ENCODE data around the gene PANX2.

Gene PANX2

DNA sequence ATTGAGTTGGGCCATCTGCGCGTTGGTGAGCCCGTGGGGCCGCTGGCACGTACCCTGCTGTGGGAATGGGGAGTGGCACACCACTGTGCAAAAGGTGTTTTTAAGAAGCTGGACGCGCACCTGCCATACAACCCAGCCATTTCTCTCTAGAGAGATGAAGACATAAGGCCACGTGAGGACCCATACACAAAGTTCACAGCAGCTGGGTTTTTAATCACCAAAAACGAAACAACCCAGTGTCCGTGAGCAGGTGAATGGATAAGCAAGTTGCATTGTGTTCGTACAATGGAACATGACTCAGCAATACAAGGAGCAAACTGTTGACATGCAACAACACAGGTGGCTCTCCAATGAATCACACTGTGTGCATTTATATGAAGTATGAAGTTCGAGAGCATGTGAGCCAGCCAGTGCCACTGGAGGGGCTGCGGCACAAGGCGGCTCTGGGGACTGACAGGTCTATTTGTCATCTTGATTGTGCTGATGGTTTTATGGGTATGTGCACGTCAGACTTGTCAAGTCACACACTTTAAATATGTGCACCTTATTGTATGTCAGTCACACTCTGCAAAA is 30.6 kb upstream of the PANX2 start:
- Histone ChIP-seq H3K27ac (no peak overlapping the region), H3K36me3 (no peaks in the 10 kb centered on the region), H3K27me3 (peaks cover 0 to 30% of the 10 kb centered on the region in 2 donors), H3K4me1 (peaks cover 0 to 4% (median 0%) of the 10 kb centered on the region in 4 donors), H3K9me3 (no peaks in the 10 kb centered on the region), H3K4me3 (no peak overlapping the region)
- TF ChIP-seq, protein P1, sequence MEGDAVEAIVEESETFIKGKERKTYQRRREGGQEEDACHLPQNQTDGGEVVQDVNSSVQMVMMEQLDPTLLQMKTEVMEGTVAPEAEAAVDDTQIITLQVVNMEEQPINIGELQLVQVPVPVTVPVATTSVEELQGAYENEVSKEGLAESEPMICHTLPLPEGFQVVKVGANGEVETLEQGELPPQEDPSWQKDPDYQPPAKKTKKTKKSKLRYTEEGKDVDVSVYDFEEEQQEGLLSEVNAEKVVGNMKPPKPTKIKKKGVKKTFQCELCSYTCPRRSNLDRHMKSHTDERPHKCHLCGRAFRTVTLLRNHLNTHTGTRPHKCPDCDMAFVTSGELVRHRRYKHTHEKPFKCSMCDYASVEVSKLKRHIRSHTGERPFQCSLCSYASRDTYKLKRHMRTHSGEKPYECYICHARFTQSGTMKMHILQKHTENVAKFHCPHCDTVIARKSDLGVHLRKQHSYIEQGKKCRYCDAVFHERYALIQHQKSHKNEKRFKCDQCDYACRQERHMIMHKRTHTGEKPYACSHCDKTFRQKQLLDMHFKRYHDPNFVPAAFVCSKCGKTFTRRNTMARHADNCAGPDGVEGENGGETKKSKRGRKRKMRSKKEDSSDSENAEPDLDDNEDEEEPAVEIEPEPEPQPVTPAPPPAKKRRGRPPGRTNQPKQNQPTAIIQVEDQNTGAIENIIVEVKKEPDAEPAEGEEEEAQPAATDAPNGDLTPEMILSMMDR (IDR thresholded peaks at IDR 0.05), result no peak
- DNase-seq, result peak in 1 of 2 donors; percentile 42
- intact Hi-C loops (cut with DNase I; ENCODE audit: low total_unique reads), result no loop called here

DNA sequence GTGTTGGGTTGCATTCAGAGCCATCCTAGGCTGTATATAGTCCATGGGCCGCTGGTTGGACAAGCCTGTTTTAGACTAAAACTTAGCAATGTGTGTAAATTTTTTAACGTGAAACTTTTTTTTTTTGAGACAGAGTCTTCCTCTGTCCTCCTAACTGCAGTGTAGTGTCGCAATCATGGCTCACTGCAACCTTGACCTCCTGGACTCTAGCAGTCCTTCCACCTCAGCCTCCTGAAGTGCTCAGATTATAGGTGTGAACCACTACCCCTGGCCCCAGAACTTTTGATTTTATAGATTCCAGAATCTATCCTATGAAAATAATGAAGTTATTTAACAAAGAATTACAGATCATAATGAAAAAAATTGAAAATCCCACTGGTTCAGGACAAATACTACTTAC is 29.9 kb upstream of the PANX2 start:
- intact Hi-C loops (cut with DNase I; ENCODE audit: low total_unique reads), result no loop called here
- H3K9me3 ChIP-seq, result no peaks in the 10 kb centered on the region
- peaks cover 0 to 37% of the 10 kb centered on the region in 2 donors for H3K27me3 ChIP-seq
- H3K4me1 ChIP-seq, result peaks cover 0 to 4% (median 0%) of the 10 kb centered on the region in 4 donors
- H3K27ac ChIP-seq, result no peak overlapping the region
- no peak overlapping the region for H3K4me3 ChIP-seq
- DNase-seq, result peak in 1 of 2 donors; percentile 4
- TF ChIP-seq, protein P1 (IDR thresholded peaks at IDR 0.05), result no peak
- H3K36me3 ChIP-seq, result no peaks in the 10 kb centered on the region

DNA sequence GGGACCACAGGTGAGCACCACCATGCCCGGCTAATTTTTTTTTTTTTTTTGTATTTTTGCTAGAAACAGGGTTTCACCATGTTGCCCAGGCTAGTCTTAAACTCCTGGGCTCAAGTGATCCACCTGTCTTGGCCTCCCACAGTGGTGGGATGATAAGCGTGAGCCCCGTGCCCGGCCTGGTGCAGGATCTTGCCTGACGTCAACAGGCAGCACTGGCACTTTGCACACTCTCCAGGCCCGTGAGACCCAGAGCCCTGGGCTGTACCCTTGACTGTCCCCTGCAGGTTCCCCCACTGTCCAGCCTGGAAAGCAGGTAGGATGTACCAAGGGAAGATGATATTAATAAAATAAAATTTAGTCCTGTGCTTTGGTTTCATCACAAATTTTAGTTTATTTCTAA is 29.1 kb upstream of the PANX2 start:
- TF ChIP-seq, protein P1 (IDR thresholded peaks at IDR 0.05), result no peak
- peaks cover 0 to 3% (median under 1%) of the 10 kb centered on the region in 4 donors for H3K4me1 ChIP-seq
- peaks cover 0 to 45% of the 10 kb centered on the region in 2 donors for H3K27me3 ChIP-seq
- no peak overlapping the region for H3K27ac ChIP-seq
- DNase-seq, result peak in 1 of 2 donors; percentile 33
- intact Hi-C loops (cut with DNase I; ENCODE audit: low total_unique reads), result no loop called here
- no peak overlapping the region for H3K4me3 ChIP-seq
- no peaks in the 10 kb centered on the region for H3K9me3 ChIP-seq
- H3K36me3 ChIP-seq, result no peaks in the 10 kb centered on the region

DNA sequence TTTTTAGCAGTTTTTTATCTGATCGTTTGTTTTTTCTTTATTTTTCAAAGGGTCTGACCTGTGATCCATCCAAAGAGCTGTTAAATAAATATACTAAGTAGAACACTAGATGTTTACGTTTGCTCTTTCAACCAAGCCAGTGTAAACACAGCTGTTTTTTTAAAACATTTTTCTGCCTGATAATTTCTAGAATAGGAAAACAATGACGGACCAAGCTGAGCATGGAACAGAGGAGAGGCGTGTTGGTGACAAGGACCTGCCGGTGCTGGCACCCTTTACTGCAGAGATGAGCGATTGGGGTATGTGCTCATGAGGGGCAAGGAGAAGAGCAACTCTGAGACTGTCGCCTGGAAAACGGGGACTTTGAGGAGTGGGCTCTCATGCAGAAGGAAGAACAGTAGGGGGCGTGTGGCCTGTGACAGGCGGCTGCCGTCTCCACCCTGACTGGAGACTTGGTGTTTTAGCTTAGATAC is 28.6 kb upstream of the PANX2 start:
- H3K9me3 ChIP-seq, result no peaks in the 10 kb centered on the region
- intact Hi-C loops (cut with DNase I; ENCODE audit: low total_unique reads), result no loop called here
- no peak overlapping the region for H3K27ac ChIP-seq
- peaks cover 0 to 48% of the 10 kb centered on the region in 2 donors for H3K27me3 ChIP-seq
- no peak for DNase-seq
- H3K4me1 ChIP-seq, result peaks cover 0 to 5% (median 0%) of the 10 kb centered on the region in 4 donors
- no peaks in the 10 kb centered on the region for H3K36me3 ChIP-seq
- no peak overlapping the region for H3K4me3 ChIP-seq
- TF ChIP-seq, protein P1 (IDR thresholded peaks at IDR 0.05), result no peak

DNA sequence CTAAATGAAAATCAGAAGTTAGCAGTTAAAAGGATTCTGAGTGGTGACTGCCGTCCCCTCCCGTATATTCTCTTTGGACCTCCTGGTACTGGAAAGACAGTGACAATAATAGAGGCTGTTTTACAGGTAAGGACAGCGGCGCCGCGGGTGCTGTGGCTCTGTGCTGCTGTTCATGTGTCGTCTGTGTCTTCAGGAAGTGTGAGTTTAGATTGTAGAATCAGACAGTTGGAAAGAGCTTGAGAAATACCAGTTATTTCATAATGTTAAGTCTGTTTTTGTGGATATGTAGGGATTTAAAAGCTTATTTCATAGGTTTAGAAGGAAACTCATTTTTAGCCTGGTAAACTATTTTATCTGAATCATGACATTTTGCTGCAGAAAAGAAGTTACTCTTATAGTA is 27.4 kb upstream of the PANX2 start:
- TF ChIP-seq, protein P1 (IDR thresholded peaks at IDR 0.05), result no peak
- peaks cover 0 to 48% of the 10 kb centered on the region in 2 donors for H3K27me3 ChIP-seq
- H3K4me1 ChIP-seq, result peaks cover 0 to 6% (median 0%) of the 10 kb centered on the region in 4 donors
- peak in 1 of 2 donors; percentile 9 for DNase-seq
- H3K36me3 ChIP-seq, result no peaks in the 10 kb centered on the region
- intact Hi-C loops (cut with DNase I; ENCODE audit: low total_unique reads), result no loop called here
- H3K27ac ChIP-seq, result no peak overlapping the region
- H3K4me3 ChIP-seq, result no peak overlapping the region
- H3K9me3 ChIP-seq, result no peaks in the 10 kb centered on the region
